RWPE1 (cell line): Measurements from ENCODE around the gene MED17.
"Not testable (repeated sequence)": the region's sequence is repeated elsewhere in the genome, so short reads cannot be mapped to it uniquely, and the experiment has no call there.

Experiments
- CTCF ChIA-PET: fragments of 350-600 bp; sonication (Branson Sonifier 250); formaldehyde crosslinking; extraction: SDS; loops from one replicate; lab custom pipeline; 2021; lab: Yijun Ruan, JAX
- POLR2A ChIA-PET: fragments of 400-600 bp; formaldehyde crosslinking; extraction: SDS; loops from one replicate; lab custom pipeline; 2020; ENCODE audit warnings: antibody characterized with exemption; ENCODE audit not compliant: low non-redundant PET; lab: Yijun Ruan, JAX
- DNase-seq: peaks from one replicate; pipeline ENCODE4 v3.0.0; 2012; ENCODE audit warnings: low spot score
- H3K27ac ChIP-seq: fragments of 450-650 bp; 2 replicates; pipeline ENCODE4 v1.5.1; 2017
- TF ChIP-seq, protein P1 (sequence below): fragments of 450-650 bp; conservative IDR thresholded peaks from 2 replicates; pipeline ENCODE4 v1.5.1; 2017; ENCODE audit warnings: low read depth, mild to moderate bottlenecking

Gene MED17

GRCh38 chr11:93770160-93770559, 13.9 kb upstream of the MED17 start:
- POLR2A ChIA-PET, result no interaction called here
- TF ChIP-seq, protein P1, sequence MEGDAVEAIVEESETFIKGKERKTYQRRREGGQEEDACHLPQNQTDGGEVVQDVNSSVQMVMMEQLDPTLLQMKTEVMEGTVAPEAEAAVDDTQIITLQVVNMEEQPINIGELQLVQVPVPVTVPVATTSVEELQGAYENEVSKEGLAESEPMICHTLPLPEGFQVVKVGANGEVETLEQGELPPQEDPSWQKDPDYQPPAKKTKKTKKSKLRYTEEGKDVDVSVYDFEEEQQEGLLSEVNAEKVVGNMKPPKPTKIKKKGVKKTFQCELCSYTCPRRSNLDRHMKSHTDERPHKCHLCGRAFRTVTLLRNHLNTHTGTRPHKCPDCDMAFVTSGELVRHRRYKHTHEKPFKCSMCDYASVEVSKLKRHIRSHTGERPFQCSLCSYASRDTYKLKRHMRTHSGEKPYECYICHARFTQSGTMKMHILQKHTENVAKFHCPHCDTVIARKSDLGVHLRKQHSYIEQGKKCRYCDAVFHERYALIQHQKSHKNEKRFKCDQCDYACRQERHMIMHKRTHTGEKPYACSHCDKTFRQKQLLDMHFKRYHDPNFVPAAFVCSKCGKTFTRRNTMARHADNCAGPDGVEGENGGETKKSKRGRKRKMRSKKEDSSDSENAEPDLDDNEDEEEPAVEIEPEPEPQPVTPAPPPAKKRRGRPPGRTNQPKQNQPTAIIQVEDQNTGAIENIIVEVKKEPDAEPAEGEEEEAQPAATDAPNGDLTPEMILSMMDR, result no peak
- H3K27ac ChIP-seq, result no peak overlapping the region
- DNase-seq, result no peak
- CTCF ChIA-PET, result interaction anchor here (0.7 kb wide), 1 partner anchor 245 kb away, joined by 4 read pairs; no protein-coding TSS in a partner anchor

DNA sequence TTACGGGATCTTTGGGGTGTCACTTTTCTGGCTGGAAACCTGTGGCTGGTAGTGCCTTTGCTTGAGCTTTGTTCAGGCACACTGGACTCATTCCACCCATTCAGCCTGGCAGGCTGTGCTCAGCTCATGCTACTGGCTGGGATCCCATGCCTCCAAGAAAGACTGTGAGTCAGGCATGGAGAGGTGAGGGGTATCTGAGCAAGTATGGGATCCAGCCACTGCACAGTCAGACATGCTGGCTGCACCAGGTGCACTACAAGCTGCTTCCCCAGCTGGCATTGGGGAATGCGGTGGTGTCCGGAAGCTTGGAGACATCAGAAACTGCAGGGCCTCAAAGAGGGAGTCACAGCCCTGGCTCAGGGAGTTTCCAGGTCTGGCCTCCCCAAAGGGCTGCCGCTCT, 12.0 kb upstream of the MED17 start:
- POLR2A ChIA-PET, result no interaction called here

GRCh38 chr11:93773045-93773477, 11.0 kb upstream of the MED17 start:
- POLR2A ChIA-PET, result no interaction called here
- no peak overlapping the region for H3K27ac ChIP-seq
- CTCF ChIA-PET, result interaction anchor here (0.9 kb wide), 1 partner anchor 11 kb away, joined by 4 read pairs; the partner anchor contains the start of gene MED17
- TF ChIP-seq, protein P1, result no peak
- DNase-seq, result no peak

More for the DNA sequence above, 12.0 kb upstream of the MED17 start:
- TF ChIP-seq, protein P1, result no peak
- no peak for DNase-seq
- CTCF ChIA-PET, result no interaction called here
- H3K27ac ChIP-seq, result no peak overlapping the region

DNA sequence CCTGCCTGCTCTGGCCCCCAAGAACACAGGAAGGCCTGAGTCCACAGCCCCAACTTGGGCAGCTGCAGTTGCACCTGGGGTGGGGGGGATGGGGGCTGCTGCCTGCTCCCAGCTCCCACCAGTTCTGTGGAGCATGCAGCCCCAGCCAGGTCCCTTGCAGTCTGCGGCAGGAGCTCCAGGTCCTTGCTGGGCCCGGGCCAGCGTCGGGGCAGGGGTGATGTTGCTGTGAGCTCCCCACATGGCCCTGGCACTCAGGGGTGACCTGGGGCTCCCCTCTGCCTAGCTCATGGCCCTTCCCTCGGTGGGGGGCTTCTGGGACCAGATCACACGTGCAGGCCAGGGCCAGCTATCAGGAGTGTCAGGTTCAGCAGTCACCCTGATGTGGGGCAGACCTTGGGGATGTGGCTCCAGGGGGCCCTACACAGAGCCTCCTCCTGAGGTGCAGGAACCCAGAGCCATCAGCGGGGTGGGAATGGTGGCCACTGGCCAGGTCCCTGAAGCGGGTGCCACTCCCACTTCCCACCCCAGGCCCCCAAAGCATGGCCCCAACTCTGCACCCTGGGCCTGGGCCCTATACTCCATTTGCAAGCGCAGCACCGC, 10.4 kb upstream of the MED17 start:
- TF ChIP-seq, protein P1, result no peak
- H3K27ac ChIP-seq, result no peak overlapping the region
- POLR2A ChIA-PET, result no interaction called here
- CTCF ChIA-PET, result interaction anchor here (0.9 kb wide), 1 partner anchor 10 kb away, joined by 4 read pairs; the partner anchor contains the start of gene MED17
- no peak for DNase-seq

- POLR2A ChIA-PET, H3K27ac ChIP-seq, CTCF ChIA-PET, DNase-seq: not testable (repeated sequence)
These were observed 9.5 kb upstream of the MED17 start for GRCh38 chr11:93774560-93774959.

DNA sequence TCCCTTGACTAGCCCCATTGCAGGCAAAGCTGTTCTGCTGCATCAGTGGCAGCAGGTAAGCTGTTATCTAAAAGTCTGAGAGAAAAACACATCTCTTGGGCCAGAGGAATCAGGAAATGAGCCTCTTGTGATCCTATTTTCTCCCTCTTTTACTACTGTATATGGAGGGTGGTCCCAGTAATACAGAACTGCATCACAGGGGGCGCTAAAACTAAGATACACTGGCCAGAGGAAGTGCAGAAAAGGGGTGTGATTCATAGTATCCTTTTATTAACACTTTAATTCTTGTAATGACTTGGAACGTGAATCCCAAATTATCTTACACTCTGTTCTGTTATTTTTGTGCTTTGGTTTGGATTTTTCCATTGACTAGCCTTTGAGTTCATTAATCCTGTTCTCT, 8.8 kb upstream of the MED17 start:
- TF ChIP-seq, protein P1, result no peak
- no peak for DNase-seq
- POLR2A ChIA-PET, result no interaction called here
- H3K27ac ChIP-seq, result no peak overlapping the region
- CTCF ChIA-PET, result no interaction called here

GRCh38 chr11:93783362-93783761, 720 bp upstream of the MED17 start:
- TF ChIP-seq, protein P1, result no peak
- CTCF ChIA-PET, result interaction anchor here (1.1 kb wide), 1 partner anchor 61 kb away, joined by 4 read pairs; no protein-coding TSS in a partner anchor
- POLR2A ChIA-PET, result interaction anchor here (1.3 kb wide), 1 partner anchor 43 kb away, joined by 18 read pairs; no protein-coding TSS in a partner anchor
- H3K27ac ChIP-seq, result peak overlapping the region; percentile 91
- no peak for DNase-seq
